ENCODE measurements around the gene GCDH. TPM values are rescaled to one million over a fixed set of nuclear protein-coding genes. Genes with fewer than 3 reads are reported as not detected.

Gene GCDH
- total RNA-seq, 1 donor from 2014 or later: 39.5 TPM

DNA sequence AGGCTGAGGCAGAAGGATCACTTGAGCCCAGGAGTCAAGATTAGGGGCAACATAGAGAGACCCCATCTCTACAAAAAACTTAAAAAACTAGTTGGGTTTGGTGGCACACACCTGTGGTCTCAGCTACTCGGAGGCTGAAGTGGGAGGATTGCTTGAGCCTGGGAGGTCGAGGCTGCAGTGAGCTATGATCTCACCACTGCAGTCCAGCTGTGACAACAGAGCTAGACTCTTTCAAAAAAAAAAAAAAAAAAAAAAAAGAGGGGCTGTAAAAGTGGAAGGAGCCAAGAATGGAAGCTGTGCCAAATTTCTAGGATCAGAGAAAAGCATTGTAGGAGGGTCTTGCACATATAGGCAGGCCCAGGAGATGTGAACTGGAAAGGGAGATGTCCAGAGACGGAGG, 19.3 kb upstream of the GCDH start:
- Histone ChIP-seq H4K20me1 (ENCODE audit: low read depth) (no peaks in the 10 kb centered on the region), H3K9me3 (ENCODE audit: low read depth) (no peaks in the 10 kb centered on the region), H3K4me1 (peaks cover 5% of the 10 kb centered on the region), H3K27ac (no peak overlapping the region), H3K27me3 (no peaks in the 10 kb centered on the region), H3K36me3 (no peaks in the 10 kb centered on the region), H3F3A (ENCODE audit: low read depth) (peaks cover 15% of the 10 kb centered on the region), H3K79me2 (ENCODE audit: low read depth) (no peaks in the 10 kb centered on the region), H3K4me3 (no peak overlapping the region), H2AFZ (replicated peaks) (no peak overlapping the region), H3K9ac (no peak overlapping the region), H3K4me2 (no peak overlapping the region)
- no peak for DNase-seq (ENCODE audit: low spot score)
- H3K27ac Mint-ChIP-seq: peak overlapping the region; percentile 51
- peaks cover 21% of the 10 kb centered on the region for H3K36me3 Mint-ChIP-seq
- H3K9me3 Mint-ChIP-seq: peaks cover 6% of the 10 kb centered on the region
- peaks cover 5% of the 10 kb centered on the region for H3K4me1 Mint-ChIP-seq
- H3K4me3 Mint-ChIP-seq: peak overlapping the region; percentile 7
- TF ChIP-seq, protein P1, sequence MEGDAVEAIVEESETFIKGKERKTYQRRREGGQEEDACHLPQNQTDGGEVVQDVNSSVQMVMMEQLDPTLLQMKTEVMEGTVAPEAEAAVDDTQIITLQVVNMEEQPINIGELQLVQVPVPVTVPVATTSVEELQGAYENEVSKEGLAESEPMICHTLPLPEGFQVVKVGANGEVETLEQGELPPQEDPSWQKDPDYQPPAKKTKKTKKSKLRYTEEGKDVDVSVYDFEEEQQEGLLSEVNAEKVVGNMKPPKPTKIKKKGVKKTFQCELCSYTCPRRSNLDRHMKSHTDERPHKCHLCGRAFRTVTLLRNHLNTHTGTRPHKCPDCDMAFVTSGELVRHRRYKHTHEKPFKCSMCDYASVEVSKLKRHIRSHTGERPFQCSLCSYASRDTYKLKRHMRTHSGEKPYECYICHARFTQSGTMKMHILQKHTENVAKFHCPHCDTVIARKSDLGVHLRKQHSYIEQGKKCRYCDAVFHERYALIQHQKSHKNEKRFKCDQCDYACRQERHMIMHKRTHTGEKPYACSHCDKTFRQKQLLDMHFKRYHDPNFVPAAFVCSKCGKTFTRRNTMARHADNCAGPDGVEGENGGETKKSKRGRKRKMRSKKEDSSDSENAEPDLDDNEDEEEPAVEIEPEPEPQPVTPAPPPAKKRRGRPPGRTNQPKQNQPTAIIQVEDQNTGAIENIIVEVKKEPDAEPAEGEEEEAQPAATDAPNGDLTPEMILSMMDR (IDR thresholded peaks at IDR 0.05): no peak
- no peak for TF ChIP-seq EZH2phosphoT487 (IDR thresholded peaks at IDR 0.05)
- TF ChIP-seq EZH2 (IDR thresholded peaks at IDR 0.05): no peak
- H3K27me3 Mint-ChIP-seq (ENCODE audit: insufficient read depth, low read depth): peaks cover 24% of the 10 kb centered on the region

DNA sequence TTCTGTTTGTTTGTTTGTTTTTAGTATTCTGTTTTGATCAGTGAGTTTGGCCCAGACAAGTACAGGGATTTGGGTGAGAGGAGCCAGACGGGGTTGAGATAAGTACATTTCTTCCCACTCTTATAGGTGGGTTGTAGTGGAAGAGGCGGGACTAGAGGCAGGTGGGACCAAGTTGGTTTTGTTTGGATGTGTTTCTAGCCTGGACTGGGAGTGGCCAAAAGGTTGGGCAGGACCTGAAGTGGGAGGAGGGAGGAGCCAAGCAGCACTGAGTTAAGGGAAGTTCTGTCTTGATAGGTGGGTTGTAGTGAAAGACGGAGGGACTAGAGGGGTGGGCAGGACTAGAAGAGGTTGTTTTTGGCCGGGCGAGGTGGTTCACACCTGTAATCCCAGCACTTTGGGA, 18.7 kb upstream of the GCDH start:
- Mint-ChIP-seq H3K27ac (no peak overlapping the region), H3K9me3 (peaks cover 6% of the 10 kb centered on the region), H3K4me3 (peak overlapping the region; percentile 7), H3K4me1 (peaks cover under 1% of the 10 kb centered on the region), H3K36me3 (peaks cover 21% of the 10 kb centered on the region), H3K27me3 (ENCODE audit: insufficient read depth, low read depth) (peaks cover 21% of the 10 kb centered on the region)
- TF ChIP-seq EZH2phosphoT487 (IDR thresholded peaks at IDR 0.05) (no peak), EZH2 (IDR thresholded peaks at IDR 0.05) (no peak)
- TF ChIP-seq, protein P1 (IDR thresholded peaks at IDR 0.05): no peak
- Histone ChIP-seq H4K20me1 (ENCODE audit: low read depth) (no peaks in the 10 kb centered on the region), H3F3A (ENCODE audit: low read depth) (peaks cover 12% of the 10 kb centered on the region), H3K36me3 (no peaks in the 10 kb centered on the region), H3K4me3 (no peak overlapping the region), H3K4me2 (no peak overlapping the region), H3K27ac (no peak overlapping the region), H3K4me1 (no peaks in the 10 kb centered on the region), H2AFZ (replicated peaks) (no peak overlapping the region), H3K9ac (no peak overlapping the region), H3K79me2 (ENCODE audit: low read depth) (no peaks in the 10 kb centered on the region), H3K9me3 (ENCODE audit: low read depth) (no peaks in the 10 kb centered on the region), H3K27me3 (no peaks in the 10 kb centered on the region)
- DNase-seq (ENCODE audit: low spot score): no peak

DNA sequence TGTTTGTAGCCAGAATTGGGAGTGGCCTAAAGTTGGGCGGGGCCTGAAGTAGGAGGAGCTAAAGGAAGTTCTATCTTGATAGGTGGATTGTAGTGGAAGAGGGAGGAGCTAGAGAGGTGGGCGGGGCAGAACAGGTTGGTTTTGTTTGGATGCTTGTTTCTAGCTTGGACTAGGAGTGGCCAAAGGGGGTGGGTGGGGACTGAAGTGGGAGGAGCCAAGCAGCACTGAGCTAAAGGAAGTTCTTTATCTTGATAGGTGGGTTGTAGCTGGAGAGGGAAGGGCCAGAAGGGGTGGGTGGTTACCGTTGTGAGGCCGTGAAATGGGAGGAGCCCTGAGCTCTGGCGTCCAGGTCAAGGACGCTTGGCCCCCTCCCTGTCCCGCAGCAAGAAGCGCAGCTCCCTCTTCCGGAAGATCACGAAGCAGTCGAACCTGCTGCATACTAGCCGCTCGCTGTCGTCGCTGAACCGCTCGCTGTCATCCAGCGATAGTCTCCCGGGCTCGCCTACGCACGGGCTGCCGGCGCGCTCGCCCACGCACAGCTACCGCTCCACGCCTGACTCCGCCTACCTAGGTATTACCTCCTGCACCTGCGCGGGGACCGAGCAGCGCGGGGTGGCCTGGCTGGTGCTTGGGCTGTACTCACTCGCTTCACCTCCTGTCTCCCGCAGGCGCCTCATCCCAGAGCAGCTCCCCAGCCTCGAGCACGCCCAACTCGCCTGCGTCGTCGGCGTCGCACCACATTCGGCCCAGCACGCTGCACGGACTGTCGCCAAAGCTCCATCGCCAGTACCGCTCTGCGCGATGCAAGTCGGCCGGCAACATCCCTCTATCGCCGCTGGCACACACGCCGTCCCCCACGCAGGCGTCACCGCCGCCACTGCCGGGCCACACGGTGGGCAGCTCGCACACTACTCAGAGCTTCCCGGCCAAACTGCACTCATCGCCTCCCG, 17.7 kb upstream of the GCDH start:
- Histone ChIP-seq H3K27ac (no peak overlapping the region), H4K20me1 (ENCODE audit: low read depth) (no peaks in the 10 kb centered on the region), H3K36me3 (no peaks in the 10 kb centered on the region), H3K4me2 (no peak overlapping the region), H3K79me2 (ENCODE audit: low read depth) (no peaks in the 10 kb centered on the region), H2AFZ (replicated peaks) (no peak overlapping the region), H3K27me3 (no peaks in the 10 kb centered on the region), H3F3A (ENCODE audit: low read depth) (peaks cover 9% of the 10 kb centered on the region), H3K9ac (no peak overlapping the region), H3K4me1 (no peaks in the 10 kb centered on the region), H3K9me3 (ENCODE audit: low read depth) (no peaks in the 10 kb centered on the region), H3K4me3 (no peak overlapping the region)
- H3K4me1 Mint-ChIP-seq: no peaks in the 10 kb centered on the region
- H3K4me3 Mint-ChIP-seq: peak overlapping the region; percentile 19
- TF ChIP-seq EZH2phosphoT487 (IDR thresholded peaks at IDR 0.05): no peak
- no peak overlapping the region for H3K27ac Mint-ChIP-seq
- DNase-seq (ENCODE audit: low spot score): peak; percentile 21
- peaks cover 6% of the 10 kb centered on the region for H3K9me3 Mint-ChIP-seq
- peaks cover 21% of the 10 kb centered on the region for H3K36me3 Mint-ChIP-seq
- H3K27me3 Mint-ChIP-seq (ENCODE audit: insufficient read depth, low read depth): peaks cover 21% of the 10 kb centered on the region
